ENCODE results near the gene CUTA.

DNA sequence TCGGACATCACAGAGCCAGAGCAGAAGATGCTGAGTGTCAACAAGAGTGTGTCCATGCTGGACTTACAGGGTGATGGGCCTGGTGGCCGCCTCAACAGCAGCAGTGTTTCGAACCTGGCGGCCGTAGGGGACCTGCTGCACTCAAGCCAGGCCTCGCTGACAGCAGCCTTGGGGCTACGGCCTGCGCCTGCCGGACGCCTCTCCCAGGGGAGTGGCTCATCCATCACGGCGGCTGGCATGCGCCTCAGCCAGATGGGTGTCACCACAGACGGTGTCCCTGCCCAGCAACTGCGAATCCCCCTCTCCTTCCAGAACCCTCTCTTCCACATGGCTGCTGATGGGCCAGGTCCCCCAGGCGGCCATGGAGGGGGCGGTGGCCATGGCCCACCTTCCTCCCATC, 25.1 kb upstream of the CUTA start:
- TF ChIP-seq TSHZ1 (tag by site-specific recombination; IDR thresholded peaks at IDR 0.05; ENCODE audit: borderline replicate concordance): no peak
- TF ChIP-seq, protein P1, sequence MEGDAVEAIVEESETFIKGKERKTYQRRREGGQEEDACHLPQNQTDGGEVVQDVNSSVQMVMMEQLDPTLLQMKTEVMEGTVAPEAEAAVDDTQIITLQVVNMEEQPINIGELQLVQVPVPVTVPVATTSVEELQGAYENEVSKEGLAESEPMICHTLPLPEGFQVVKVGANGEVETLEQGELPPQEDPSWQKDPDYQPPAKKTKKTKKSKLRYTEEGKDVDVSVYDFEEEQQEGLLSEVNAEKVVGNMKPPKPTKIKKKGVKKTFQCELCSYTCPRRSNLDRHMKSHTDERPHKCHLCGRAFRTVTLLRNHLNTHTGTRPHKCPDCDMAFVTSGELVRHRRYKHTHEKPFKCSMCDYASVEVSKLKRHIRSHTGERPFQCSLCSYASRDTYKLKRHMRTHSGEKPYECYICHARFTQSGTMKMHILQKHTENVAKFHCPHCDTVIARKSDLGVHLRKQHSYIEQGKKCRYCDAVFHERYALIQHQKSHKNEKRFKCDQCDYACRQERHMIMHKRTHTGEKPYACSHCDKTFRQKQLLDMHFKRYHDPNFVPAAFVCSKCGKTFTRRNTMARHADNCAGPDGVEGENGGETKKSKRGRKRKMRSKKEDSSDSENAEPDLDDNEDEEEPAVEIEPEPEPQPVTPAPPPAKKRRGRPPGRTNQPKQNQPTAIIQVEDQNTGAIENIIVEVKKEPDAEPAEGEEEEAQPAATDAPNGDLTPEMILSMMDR (tag by site-specific recombination; IDR thresholded peaks at IDR 0.05): no peak
- no peak for TF ChIP-seq PATZ1 (tag by site-specific recombination; IDR thresholded peaks at IDR 0.05)
- TF ChIP-seq ZNF391 (tag by site-specific recombination; IDR thresholded peaks at IDR 0.05; ENCODE audit: borderline replicate concordance, low read depth): no peak

All from HEK293 (cell line).